ENCODE data around the gene HDAC5. TPM values are rescaled to one million over a fixed set of nuclear protein-coding genes. Genes with fewer than 3 reads are reported as not detected.

The HDAC5 gene
- total and polyA plus RNA-seq, 8 donors = 13.3 to 311 (median 19.1) TPM

- TF ChIP-seq EP300 (IDR thresholded peaks at IDR 0.05) (no peak), POLR2AphosphoS5 (IDR thresholded peaks at IDR 0.05) (no peak), POLR2A (IDR thresholded peaks at IDR 0.05) (no peak)
- TF ChIP-seq, protein P1, sequence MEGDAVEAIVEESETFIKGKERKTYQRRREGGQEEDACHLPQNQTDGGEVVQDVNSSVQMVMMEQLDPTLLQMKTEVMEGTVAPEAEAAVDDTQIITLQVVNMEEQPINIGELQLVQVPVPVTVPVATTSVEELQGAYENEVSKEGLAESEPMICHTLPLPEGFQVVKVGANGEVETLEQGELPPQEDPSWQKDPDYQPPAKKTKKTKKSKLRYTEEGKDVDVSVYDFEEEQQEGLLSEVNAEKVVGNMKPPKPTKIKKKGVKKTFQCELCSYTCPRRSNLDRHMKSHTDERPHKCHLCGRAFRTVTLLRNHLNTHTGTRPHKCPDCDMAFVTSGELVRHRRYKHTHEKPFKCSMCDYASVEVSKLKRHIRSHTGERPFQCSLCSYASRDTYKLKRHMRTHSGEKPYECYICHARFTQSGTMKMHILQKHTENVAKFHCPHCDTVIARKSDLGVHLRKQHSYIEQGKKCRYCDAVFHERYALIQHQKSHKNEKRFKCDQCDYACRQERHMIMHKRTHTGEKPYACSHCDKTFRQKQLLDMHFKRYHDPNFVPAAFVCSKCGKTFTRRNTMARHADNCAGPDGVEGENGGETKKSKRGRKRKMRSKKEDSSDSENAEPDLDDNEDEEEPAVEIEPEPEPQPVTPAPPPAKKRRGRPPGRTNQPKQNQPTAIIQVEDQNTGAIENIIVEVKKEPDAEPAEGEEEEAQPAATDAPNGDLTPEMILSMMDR (IDR thresholded peaks at IDR 0.05) = no peak
- DNase-seq = no peak
- H3K4me3 ChIP-seq = no peak overlapping the region
- H3K4me1 ChIP-seq = peaks cover 47 to 93% (median 71%) of the 10 kb centered on the region in 4 donors
- H3K36me3 ChIP-seq = peaks cover 3 to 44% (median 39%) of the 10 kb centered on the region in 4 donors
- H3K9me3 ChIP-seq = no peaks in the 10 kb centered on the region
- H3K27me3 ChIP-seq = no peaks in the 10 kb centered on the region
- WGBS, 5 donors = 69 to 89% (median 85%) methylated on average over 6 to 9 of the region's 9 CpGs
- intact Hi-C loops (cut with DNase I; ENCODE audit: low total_unique reads) = loop anchor here (5.0 kb wide), 1 partner anchor 42 kb away; the partner anchor contains the start of gene G6PC3
- H3K27ac ChIP-seq = peak overlapping the region in 2 of 5 donors; percentile 21 to 93
These were observed 9.3 kb downstream of the HDAC5 start for GRCh38 chr17:44113868-44114840.

GRCh38 chr17:44113382-44113781 lies 10.1 kb downstream of the HDAC5 start:
- DNase-seq = no peak
- H3K36me3 ChIP-seq = peaks cover 3 to 44% (median 39%) of the 10 kb centered on the region in 4 donors
- 76 to 100% (median 91%) methylated on average over 1 of the region's 1 CpG for WGBS, 5 donors
- TF ChIP-seq, protein P1 (IDR thresholded peaks at IDR 0.05) = no peak
- TF ChIP-seq POLR2AphosphoS5 (IDR thresholded peaks at IDR 0.05) (no peak), EP300 (IDR thresholded peaks at IDR 0.05) (no peak), POLR2A (IDR thresholded peaks at IDR 0.05) (no peak)
- peak overlapping the region in 2 of 5 donors; percentile 27 to 93 for H3K27ac ChIP-seq
- no peak overlapping the region for H3K4me3 ChIP-seq
- peaks cover 47 to 93% (median 72%) of the 10 kb centered on the region in 4 donors for H3K4me1 ChIP-seq
- intact Hi-C loops (cut with DNase I; ENCODE audit: low total_unique reads) = loop anchor here (5.0 kb wide), 1 partner anchor 41 kb away; the partner anchor contains the start of gene G6PC3
- H3K27me3 ChIP-seq = no peaks in the 10 kb centered on the region
- no peaks in the 10 kb centered on the region for H3K9me3 ChIP-seq

DNA sequence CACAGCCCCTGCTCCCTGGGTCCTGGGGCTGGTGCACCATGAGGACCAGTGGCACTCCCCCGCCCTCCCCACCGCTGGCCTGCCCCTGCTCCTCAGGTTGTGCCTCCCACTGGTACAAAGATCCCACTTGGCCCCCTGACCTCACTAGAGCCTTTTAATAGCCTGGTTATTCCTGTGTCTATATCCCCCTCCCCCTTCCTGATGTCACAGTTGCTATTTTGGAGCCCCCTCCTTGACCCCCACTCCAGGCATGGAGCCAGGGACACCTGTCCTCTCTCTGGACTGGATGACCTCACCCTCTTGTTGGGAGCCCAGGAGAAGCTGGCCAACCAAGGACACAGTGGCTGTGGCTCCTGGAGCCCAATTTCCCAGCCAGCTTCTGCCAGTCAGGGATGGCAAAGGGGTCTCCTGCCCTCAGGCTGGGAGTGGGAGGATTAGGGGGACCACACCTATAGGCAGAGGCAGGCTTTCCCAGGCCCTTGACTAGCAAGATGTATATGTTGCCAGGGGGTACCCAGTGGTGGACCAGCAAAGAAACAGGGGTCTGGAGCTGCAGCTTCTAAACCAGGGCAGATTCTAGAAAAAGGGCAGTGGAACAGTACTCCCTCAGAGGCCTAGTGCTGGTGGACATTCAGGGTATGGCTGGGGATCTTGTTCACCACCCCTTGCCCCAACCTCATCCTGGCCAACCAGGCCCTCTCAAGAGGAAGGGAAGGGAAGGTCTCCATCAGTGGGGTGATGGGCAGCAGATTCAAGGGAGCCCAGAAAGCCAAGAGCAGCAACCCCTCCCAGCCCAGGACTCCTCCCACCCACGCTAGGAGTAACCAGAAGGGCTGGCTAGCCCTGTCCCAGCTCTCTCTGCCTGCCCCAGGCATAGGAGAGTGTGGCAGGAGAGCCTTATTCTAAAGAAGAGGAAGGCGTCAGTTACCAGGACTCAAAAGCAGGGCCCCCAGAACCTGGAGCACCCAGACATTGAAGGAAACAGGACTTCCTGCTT lies 10.9 kb downstream of the HDAC5 start:
- 60 to 91% (median 77%) methylated on average over 2 to 4 of the region's 4 CpGs for WGBS, 5 donors
- TF ChIP-seq, protein P1 (IDR thresholded peaks at IDR 0.05) = no peak
- no peak for TF ChIP-seq POLR2AphosphoS5 (IDR thresholded peaks at IDR 0.05)
- TF ChIP-seq POLR2A (IDR thresholded peaks at IDR 0.05) = no peak
- TF ChIP-seq EP300 (IDR thresholded peaks at IDR 0.05) = no peak
- peak in 1 of 2 donors; percentile 37 for DNase-seq

More for the DNA sequence above, 10.9 kb downstream of the HDAC5 start:
- intact Hi-C loops (cut with DNase I; ENCODE audit: low total_unique reads) = loop anchor here (5.0 kb wide), 1 partner anchor 40 kb away; the partner anchor contains the start of gene G6PC3
- Histone ChIP-seq H3K27ac (peak overlapping the region in 4 of 5 donors; percentile 75 to 93 (median 84)), H3K4me1 (peaks cover 55 to 95% (median 76%) of the 10 kb centered on the region in 4 donors), H3K4me3 (no peak overlapping the region), H3K9me3 (no peaks in the 10 kb centered on the region), H3K27me3 (no peaks in the 10 kb centered on the region), H3K36me3 (peaks cover 3 to 44% (median 39%) of the 10 kb centered on the region in 4 donors)
